Calu3 (cell line): ENCODE data around the gene IGHMBP2. TPM values are rescaled to one million over a fixed set of nuclear protein-coding genes. Genes with fewer than 3 reads are reported as not detected.

Experiments used
- BruUV-seq: library from RNA; stranded (reverse); fragments of 400-500 nt; replicated peaks from 2 replicates; lab custom pipeline; 2021; lab: Mats Ljungman, UMichigan
- CTCF ChIA-PET: fragments of 300-600 bp; sonication (Branson Sonifier 250); formaldehyde crosslinking; loops from one replicate; lab custom pipeline; 2022; ENCODE audit warnings: antibody characterized with exemption; lab: Charles Lee
- DNase-seq: peaks from one replicate; pipeline ENCODE4 v3.0.0; 2022
- H3K27ac Mint-ChIP-seq: one replicate; pipeline ENCODE4 v1.8.0; 2022; ENCODE audit warnings: mixed read lengths; ENCODE audit not compliant: unreplicated experiment
- H3K27me3 Mint-ChIP-seq: one replicate; pipeline ENCODE4 v1.8.0; 2022; ENCODE audit warnings: mixed read lengths; ENCODE audit not compliant: unreplicated experiment
- H3K36me3 Mint-ChIP-seq: one replicate; pipeline ENCODE4 v1.8.0; 2022; ENCODE audit warnings: mild to moderate bottlenecking, moderate library complexity, mixed read lengths; ENCODE audit not compliant: insufficient read depth, unreplicated experiment
- H3K4me1 Mint-ChIP-seq: one replicate; pipeline ENCODE4 v1.8.0; 2022; ENCODE audit warnings: mild to moderate bottlenecking, low read depth, mixed read lengths; ENCODE audit not compliant: unreplicated experiment
- H3K4me3 Mint-ChIP-seq: one replicate; pipeline ENCODE4 v1.8.0; 2022; ENCODE audit warnings: mild to moderate bottlenecking, low read depth, moderate library complexity, mixed read lengths; ENCODE audit not compliant: unreplicated experiment
- H3K9me3 Mint-ChIP-seq: one replicate; pipeline ENCODE4 v1.8.0; 2022; ENCODE audit warnings: low read depth, mixed read lengths; ENCODE audit not compliant: unreplicated experiment
- intact Hi-C: fragments of 100-400 bp; cut with micrococcal nuclease; formaldehyde crosslinking; loops from one replicate; pipeline ENCODE4 v1.10.0; 2022; ENCODE audit not compliant: unreplicated experiment
- total RNA-seq: library from RNA; stranded (reverse); gene quantifications from 2 replicates; pipeline ENCODE4 v1.2.3, GENCODE V29; 2022
- TF ChIP-seq, protein P1 (sequence below): fragments of 200-600 bp; IDR thresholded peaks from one replicate; pipeline ENCODE4 v1.8.0; 2022; ENCODE audit warnings: antibody characterized with exemption; ENCODE audit not compliant: unreplicated experiment

IGHMBP2 gene
- total RNA-seq, 1 experiment from 2014 or later, result 32.4 TPM

DNA sequence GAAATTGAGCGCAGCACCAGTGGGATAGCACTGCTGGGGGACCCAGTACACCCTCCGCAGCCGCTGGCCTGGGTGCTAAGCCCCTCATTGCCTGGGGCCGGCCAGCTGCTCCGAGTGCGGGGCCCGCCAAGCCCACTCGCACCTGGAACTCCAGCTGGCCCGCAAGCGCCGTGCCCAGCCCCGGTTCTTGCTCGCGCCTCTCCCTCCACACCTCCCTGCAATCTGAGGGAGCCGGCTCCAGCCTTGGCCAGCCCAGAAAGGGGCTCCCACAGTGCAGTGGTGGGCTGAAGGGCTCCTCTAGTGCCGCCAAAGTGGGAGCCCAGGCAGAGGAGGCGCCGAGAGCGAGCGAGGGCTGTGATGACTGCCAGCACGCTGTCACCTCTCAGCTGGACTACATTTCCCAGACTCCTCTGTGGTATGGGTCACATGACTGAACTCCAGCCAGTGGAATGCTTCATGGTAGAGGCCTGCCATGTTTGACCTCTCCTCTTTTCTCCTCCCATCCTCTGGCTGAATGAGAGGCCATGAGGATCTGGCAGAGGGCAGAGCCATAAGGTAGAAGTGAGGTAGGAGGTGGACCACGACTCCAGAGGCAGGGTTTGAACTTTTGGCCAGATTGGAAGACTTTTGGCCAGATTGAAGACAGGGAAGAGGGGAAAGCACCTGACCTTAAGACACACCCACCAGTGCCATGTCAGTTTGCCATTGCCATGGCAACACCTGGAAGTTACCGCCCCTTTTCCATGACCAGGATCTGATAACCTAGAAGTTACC, 70.9 kb downstream of the IGHMBP2 start:
- CTCF ChIA-PET, result no interaction called here
- Mint-ChIP-seq H3K27me3 (peaks cover 47% of the 10 kb centered on the region), H3K27ac (no peak overlapping the region), H3K9me3 (no peaks in the 10 kb centered on the region), H3K4me1 (peaks cover 7% of the 10 kb centered on the region), H3K4me3 (no peak overlapping the region), H3K36me3 (no peaks in the 10 kb centered on the region)
- intact Hi-C loops, result no loop called here
- BruUV-seq, result no TSS peak
- no peak for DNase-seq
- TF ChIP-seq, protein P1, sequence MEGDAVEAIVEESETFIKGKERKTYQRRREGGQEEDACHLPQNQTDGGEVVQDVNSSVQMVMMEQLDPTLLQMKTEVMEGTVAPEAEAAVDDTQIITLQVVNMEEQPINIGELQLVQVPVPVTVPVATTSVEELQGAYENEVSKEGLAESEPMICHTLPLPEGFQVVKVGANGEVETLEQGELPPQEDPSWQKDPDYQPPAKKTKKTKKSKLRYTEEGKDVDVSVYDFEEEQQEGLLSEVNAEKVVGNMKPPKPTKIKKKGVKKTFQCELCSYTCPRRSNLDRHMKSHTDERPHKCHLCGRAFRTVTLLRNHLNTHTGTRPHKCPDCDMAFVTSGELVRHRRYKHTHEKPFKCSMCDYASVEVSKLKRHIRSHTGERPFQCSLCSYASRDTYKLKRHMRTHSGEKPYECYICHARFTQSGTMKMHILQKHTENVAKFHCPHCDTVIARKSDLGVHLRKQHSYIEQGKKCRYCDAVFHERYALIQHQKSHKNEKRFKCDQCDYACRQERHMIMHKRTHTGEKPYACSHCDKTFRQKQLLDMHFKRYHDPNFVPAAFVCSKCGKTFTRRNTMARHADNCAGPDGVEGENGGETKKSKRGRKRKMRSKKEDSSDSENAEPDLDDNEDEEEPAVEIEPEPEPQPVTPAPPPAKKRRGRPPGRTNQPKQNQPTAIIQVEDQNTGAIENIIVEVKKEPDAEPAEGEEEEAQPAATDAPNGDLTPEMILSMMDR, result no peak

DNA sequence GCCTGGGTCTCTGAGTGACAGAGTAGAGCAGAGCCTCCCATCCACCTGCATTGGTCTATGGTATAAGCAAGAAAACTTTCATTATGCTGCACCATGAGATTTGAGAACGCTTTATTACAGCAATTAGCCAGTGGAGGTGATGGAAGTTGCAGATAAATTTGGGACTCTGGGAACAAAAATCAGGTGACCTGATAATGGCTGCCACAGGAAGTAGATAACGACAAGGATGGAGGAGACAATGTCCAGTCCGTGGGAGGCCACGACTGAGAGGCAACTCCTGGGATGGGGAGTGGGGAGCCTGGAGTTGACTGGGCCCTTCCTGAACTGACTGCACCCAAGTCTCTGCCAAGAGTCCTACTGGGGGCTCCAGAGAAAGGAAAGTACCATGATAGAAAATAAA, 72.4 kb downstream of the IGHMBP2 start:
- intact Hi-C loops, result no loop called here
- Mint-ChIP-seq H3K36me3 (no peaks in the 10 kb centered on the region), H3K4me3 (no peak overlapping the region), H3K27me3 (peaks cover 55% of the 10 kb centered on the region), H3K27ac (no peak overlapping the region), H3K4me1 (peaks cover 7% of the 10 kb centered on the region), H3K9me3 (no peaks in the 10 kb centered on the region)
- BruUV-seq, result no TSS peak
- CTCF ChIA-PET, result no interaction called here
- no peak for DNase-seq
- TF ChIP-seq, protein P1, result no peak

DNA sequence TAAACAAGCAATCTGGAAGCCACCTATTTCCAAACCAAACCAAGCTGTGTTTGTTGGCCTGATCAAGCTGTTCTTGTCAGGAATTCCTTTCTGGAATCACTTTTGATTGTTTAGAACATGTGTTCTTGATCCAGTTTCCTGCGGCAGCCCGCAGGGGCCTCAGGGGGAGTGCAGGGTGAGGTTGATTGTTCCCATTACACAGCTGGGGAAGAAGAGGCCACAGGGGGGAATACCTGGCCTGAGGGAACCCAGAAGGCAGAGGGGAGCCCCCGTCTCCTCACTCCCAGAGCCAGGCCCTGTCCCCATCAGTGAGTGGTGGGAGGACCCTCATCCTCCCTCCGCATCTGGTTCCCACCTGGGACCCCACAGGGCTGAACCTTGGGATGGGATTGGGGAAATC, 72.9 kb downstream of the IGHMBP2 start:
- peaks cover 55% of the 10 kb centered on the region for H3K27me3 Mint-ChIP-seq
- no peak overlapping the region for H3K27ac Mint-ChIP-seq
- no peak overlapping the region for H3K4me3 Mint-ChIP-seq
- H3K4me1 Mint-ChIP-seq, result peaks cover 7% of the 10 kb centered on the region
- TF ChIP-seq, protein P1, result no peak
- intact Hi-C loops, result no loop called here
- DNase-seq, result no peak
- CTCF ChIA-PET, result no interaction called here
- BruUV-seq, result no TSS peak
- no peaks in the 10 kb centered on the region for H3K36me3 Mint-ChIP-seq
- H3K9me3 Mint-ChIP-seq, result no peaks in the 10 kb centered on the region

DNA sequence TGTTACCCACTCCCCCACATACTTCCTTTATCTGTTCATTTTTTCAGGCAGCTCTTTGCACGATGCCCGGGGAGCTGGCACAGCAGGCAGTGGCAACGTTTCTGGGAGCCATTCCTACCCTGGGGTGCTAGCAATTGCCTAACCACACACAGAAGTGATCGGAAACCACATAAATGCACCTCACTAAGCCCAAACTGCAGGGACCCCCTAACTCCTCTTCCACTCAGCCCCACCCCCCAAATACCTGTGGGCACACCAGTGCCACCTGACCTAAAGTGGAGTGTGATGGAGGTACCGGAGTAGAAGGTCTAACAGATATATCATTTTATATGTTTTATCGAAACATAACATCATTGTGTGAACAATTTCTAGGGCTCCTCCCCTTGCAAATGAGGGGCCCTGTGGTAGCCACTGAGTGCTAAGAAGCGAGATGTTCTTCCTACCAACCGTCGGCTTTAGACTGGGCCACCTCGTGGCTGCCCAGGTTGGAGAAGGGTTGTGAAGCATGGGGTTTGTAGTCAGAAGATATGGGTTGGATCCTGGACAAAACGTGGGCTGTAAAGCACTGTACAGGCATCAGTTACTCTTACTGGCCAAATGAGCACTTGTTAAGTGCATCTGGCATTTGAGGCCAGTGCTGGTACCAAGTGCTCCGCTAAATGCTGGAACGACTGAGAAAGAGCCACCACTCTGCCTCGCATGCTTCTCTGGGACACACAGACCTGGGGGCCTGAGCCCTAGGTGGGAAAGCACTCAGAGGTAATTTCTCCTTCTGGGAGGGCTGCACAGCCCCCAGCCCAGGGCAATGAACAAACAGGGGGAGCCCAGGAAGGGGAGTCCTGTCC, 74.3 kb downstream of the IGHMBP2 start:
- TF ChIP-seq, protein P1, result no peak
- intact Hi-C loops, result no loop called here
- Mint-ChIP-seq H3K27ac (no peak overlapping the region), H3K27me3 (peaks cover 55% of the 10 kb centered on the region), H3K4me3 (no peak overlapping the region), H3K4me1 (no peaks in the 10 kb centered on the region), H3K36me3 (no peaks in the 10 kb centered on the region), H3K9me3 (peaks cover 3% of the 10 kb centered on the region)
- BruUV-seq, result no TSS peak
- no peak for DNase-seq
- CTCF ChIA-PET, result no interaction called here
